ENCODE measurements around the gene BCR. TPM values are rescaled to one million over a fixed set of nuclear protein-coding genes. Genes with fewer than 3 reads are reported as not detected.
"Not testable (repeated sequence)": the region's sequence is repeated elsewhere in the genome, so short reads cannot be mapped to it uniquely, and the experiment has no call there.

BCR gene
- total RNA-seq, 1 donor from 2014 or later, result 98.1 TPM

DNA sequence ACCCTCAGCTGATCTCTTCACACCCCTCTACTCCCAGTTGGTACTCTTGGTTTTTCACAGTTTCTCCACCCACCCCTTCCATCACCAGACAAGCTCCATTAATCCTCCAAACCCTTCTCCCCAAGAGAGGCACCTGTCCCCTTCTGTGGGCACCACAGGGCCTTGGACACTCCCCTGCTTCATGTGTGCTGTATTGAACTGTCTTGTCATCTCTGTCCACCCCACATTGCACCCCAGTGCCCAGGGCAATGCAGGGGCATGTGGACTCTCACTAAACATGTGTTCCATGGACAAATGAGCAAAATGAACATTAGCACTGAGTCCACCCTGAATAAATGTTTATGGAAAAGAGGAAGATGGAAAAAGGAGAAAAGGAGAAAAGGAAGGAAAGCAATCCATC lies 181.4 kb downstream of the BCR start:
- DNase-seq (ENCODE audit: low spot score), result no peak

DNA sequence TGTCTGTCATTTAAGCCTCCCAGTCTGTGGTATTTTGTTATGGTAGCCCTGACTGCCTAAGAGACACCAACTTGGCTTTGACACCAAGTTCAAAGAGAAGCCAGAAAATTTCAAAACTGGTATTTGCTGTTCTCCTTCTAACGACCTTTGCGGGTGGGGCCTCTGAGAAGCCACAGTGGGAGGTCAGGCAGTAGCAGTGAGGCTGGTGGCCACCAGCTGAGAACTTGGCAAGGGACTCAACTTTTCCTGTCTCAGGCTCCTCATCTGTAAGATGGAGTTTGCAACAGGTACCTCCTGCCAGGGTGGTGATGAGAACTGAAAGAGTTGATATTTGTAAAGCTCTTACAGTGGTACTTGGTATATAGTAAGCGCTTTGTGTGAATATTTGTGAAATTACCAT lies 183.4 kb downstream of the BCR start:
- no peak for DNase-seq (ENCODE audit: low spot score)

DNA sequence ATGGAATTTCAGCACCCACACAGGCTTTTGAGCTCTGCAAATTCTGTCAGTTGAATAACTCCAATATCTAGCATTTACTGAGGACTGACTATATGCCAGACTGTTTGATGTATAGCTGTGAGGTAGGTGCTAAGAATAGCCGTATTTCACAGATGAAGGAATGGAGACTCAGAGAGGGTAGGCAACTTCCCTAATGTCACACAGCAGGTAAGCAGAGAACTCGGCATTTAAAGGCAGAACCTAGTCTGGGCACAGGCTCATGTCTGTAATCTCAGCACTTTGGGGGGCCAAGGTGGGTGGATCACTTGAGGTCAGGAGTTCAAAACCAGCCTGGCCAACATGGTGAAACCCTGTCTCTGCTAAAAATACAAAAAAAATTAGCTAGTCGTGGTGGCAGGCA lies 184.1 kb downstream of the BCR start:
- DNase-seq (ENCODE audit: low spot score), result no peak

DNA sequence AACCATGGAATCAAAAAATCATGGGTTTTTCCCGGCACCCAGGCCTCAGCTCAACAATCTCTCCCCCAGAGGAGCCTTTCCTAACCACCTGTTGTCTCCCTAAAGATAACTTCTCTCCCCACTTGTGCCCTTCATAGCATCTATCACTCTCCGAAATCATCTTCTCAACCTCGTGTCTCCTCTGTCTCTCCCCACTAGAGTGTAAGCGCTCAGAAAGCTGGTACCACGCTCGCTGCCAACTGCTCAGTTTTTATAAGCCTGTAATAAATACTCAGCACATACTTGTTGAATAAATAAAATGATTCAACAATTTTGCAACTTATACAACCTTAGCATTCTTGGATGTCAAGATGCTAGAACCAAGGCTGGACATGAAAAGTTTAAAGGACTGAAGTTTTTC lies 185.2 kb downstream of the BCR start:
- DNase-seq (ENCODE audit: low spot score), result no peak

DNA sequence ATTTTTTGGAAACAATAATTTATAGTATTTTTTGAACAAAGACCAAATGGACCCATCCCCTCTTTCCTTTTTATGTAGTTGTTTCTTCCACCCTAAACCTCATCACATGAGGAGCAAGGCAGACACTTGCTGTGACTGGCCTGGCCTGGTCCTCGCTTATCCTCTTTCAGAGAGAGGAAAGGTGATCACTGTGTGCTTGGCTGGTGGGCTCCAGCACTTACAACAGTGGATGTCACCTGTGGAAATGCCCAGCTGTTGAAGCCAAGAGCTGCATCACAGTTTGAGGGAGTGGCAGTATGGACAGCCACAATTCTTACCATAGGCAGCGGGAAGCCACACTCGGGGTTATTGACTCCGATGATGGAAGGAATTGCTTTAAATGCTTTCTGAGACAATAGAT lies 185.7 kb downstream of the BCR start:
- DNase-seq (ENCODE audit: low spot score), result no peak

DNA sequence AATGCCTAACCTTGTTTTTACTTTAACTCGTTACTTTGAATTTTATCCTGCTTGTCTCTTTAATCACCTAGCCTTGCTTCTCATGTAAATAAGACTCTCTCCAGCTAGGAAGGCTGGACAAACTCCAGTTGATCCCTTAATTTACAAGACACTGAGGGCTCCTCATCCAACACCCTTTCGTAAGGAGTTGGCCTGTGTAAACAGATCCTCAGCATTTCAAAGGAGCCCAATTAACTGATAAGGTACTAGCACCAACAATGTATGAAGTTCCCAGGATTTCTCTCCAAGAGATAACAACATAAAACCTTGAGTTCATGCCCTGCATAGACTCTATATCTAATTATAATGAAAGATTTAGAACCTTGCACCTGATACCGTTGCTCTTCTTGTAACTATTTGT lies 186.9 kb downstream of the BCR start:
- DNase-seq (ENCODE audit: low spot score), result not testable (repeated sequence)

Other genes with a start within 250 kb of the BCR start
- gene GNAZ, start 110.0 kb upstream of the BCR start, total RNA-seq, result 18.3 TPM
- not detected for gene RSPH14, start 38.5 kb upstream of the BCR start, total RNA-seq
- gene RAB36, start 35.0 kb upstream of the BCR start, total RNA-seq, result 3.2 TPM